ENCODE data around the gene GRIN1.

GRCh38 chr9:137136881-137137607 is 1.9 kb upstream of the GRIN1 start:
- TF ChIP-seq CBX5 (IDR thresholded peaks at IDR 0.05; ENCODE audit: low read depth, low read length) (no peak), BRCA1 (IDR thresholded peaks at IDR 0.05; ENCODE audit: low read depth, low read length) (no peak), MAX (IDR thresholded peaks at IDR 0.05) (no peak), USF2 (IDR thresholded peaks at IDR 0.05; ENCODE audit: low read length) (no peak)
- TF ChIP-seq, protein P1, sequence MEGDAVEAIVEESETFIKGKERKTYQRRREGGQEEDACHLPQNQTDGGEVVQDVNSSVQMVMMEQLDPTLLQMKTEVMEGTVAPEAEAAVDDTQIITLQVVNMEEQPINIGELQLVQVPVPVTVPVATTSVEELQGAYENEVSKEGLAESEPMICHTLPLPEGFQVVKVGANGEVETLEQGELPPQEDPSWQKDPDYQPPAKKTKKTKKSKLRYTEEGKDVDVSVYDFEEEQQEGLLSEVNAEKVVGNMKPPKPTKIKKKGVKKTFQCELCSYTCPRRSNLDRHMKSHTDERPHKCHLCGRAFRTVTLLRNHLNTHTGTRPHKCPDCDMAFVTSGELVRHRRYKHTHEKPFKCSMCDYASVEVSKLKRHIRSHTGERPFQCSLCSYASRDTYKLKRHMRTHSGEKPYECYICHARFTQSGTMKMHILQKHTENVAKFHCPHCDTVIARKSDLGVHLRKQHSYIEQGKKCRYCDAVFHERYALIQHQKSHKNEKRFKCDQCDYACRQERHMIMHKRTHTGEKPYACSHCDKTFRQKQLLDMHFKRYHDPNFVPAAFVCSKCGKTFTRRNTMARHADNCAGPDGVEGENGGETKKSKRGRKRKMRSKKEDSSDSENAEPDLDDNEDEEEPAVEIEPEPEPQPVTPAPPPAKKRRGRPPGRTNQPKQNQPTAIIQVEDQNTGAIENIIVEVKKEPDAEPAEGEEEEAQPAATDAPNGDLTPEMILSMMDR (IDR thresholded peaks at IDR 0.05; ENCODE audit: control extremely low read depth in 1 of 3, insufficient read depth in 1 of 3, low read depth in 1 of 3, low read length in 3 of 3): no peak

Measured in H1 (cell line).